Endothelial cell of umbilical vein (primary cell): ENCODE results near the gene TAF10.

ENCODE experiments used
- CTCF ChIP-seq, 2 donors: IDR thresholded peaks; 1 replicate in 1 of 2; 2 replicates in 1 of 2; pipeline ENCODE4 v1.5.1; 2011; ENCODE audit warnings: low read length in 2 of 2, mild to moderate bottlenecking in 2 of 2, moderate library complexity in 2 of 2, control low read depth in 1 of 2, inconsistent platforms in 1 of 2, low read depth in 1 of 2; ENCODE audit not compliant: insufficient read depth in 1 of 2; ENCODE audit errors: extremely low read depth in 1 of 2
- EZH2 ChIP-seq: IDR thresholded peaks from 2 replicates; pipeline ENCODE4 v1.6.1; 2012; ENCODE audit warnings: borderline replicate concordance, low read depth, mild to moderate bottlenecking, moderate library complexity, low read length, inconsistent platforms; ENCODE audit not compliant: severe bottlenecking
- FOS ChIP-seq: IDR thresholded peaks from 2 replicates; pipeline ENCODE4 v1.6.1; 2011; ENCODE audit warnings: mild to moderate bottlenecking, low read length, moderate library complexity, borderline replicate concordance; ENCODE audit not compliant: insufficient read depth
- GATA2 ChIP-seq: IDR thresholded peaks from 2 replicates; pipeline ENCODE4 v1.7.0; 2011; ENCODE audit warnings: low read depth, mild to moderate bottlenecking, moderate library complexity, mixed read lengths, low read length; ENCODE audit not compliant: insufficient read length, insufficient read depth
- JUN ChIP-seq: IDR thresholded peaks from 2 replicates; pipeline ENCODE4 v1.6.1; 2011; ENCODE audit warnings: borderline replicate concordance, low read depth; ENCODE audit not compliant: insufficient read length, insufficient read depth
- MAX ChIP-seq: IDR thresholded peaks from 2 replicates; pipeline ENCODE4 v1.6.1; 2011; ENCODE audit not compliant: insufficient read depth, insufficient read length
- MYC ChIP-seq: IDR thresholded peaks from one replicate; pipeline ENCODE4 v1.6.1; 2011; ENCODE audit warnings: mild to moderate bottlenecking, low read depth, low read length
- POLR2A ChIP-seq: IDR thresholded peaks from 2 replicates; pipeline ENCODE4 v1.6.1; 2012; ENCODE audit warnings: low read depth, mild to moderate bottlenecking, control low read depth, low read length
- POLR2AphosphoS5 ChIP-seq: IDR thresholded peaks from 2 replicates; pipeline ENCODE4 v1.6.1; 2012; ENCODE audit warnings: low read depth, mild to moderate bottlenecking, control low read depth, low read length, moderate library complexity; ENCODE audit not compliant: insufficient read depth

- TF ChIP-seq EZH2, result no peak
- no peak for TF ChIP-seq CTCF (IDR thresholded peaks at IDR 0.05; ENCODE audit: extremely low read depth in 1 of 2, insufficient read depth in 1 of 2, low read depth in 1 of 2, low read length in 2 of 2)
- no peak for TF ChIP-seq MAX
- no peak for TF ChIP-seq JUN
- no peak for TF ChIP-seq POLR2AphosphoS5
- TF ChIP-seq POLR2A, result no peak
- TF ChIP-seq MYC, result no peak
- TF ChIP-seq FOS, result no peak
- no peak for TF ChIP-seq GATA2
Observed at GRCh38 chr11:6601041-6601461, 11.0 kb downstream of the TAF10 start.
